H1 (cell line): ENCODE data around the gene PHLDB3. TPM values are rescaled to one million over a fixed set of nuclear protein-coding genes. Genes with fewer than 3 reads are reported as not detected.

ENCODE experiments used
- CTCF ChIA-PET: fragments of 300-600 bp; sonication (Branson Sonifier 250); formaldehyde crosslinking; loops from one replicate; lab custom pipeline; 2021; ENCODE audit not compliant: partially characterized antibody; lab: Charles Lee
- POLR2A ChIA-PET: fragments of 300-600 bp; sonication (Branson Sonifier 250); formaldehyde crosslinking; loops from one replicate; lab custom pipeline; 2021; ENCODE audit warnings: inconsistent platforms; ENCODE audit not compliant: partially characterized antibody; lab: Charles Lee
- DNase-seq, 2 experiments: peaks; one replicate each; pipeline versions ENCODE4 v3.0.0 to v3.0.0-alpha.2; 2010 to 2022; ENCODE audit warnings: low spot score in 2 of 2, low read depth in 1 of 2, mixed read lengths in 1 of 2
- FAIRE-seq: peaks from 2 replicates; lab custom pipeline; 2011; peaks lifted over from hg19 to GRCh38; lab: Jason Lieb, UNC
- H2AFZ ChIP-seq: 2 replicates; pipeline ENCODE4 v1.8.1; 2012; ENCODE audit warnings: low read length, inconsistent platforms
- H2AK5ac ChIP-seq: 2 replicates; pipeline ENCODE4 v1.6.1; 2013; ENCODE audit warnings: low read depth, low read length
- H2BK120ac ChIP-seq: replicated peaks from 2 replicates; pipeline ENCODE3; 2013; ENCODE audit warnings: low read depth, low read length, inconsistent platforms
- H2BK12ac ChIP-seq: 2 replicates; pipeline ENCODE4 v1.6.1; 2013; ENCODE audit warnings: low read depth, low read length
- H2BK15ac ChIP-seq: 2 replicates; pipeline ENCODE4 v1.6.1; 2013; ENCODE audit warnings: low read length
- H2BK20ac ChIP-seq: 2 replicates; pipeline ENCODE4 v1.6.1; 2013; ENCODE audit warnings: low read length
- H2BK5ac ChIP-seq: 2 replicates; pipeline ENCODE4 v1.6.1; 2013; ENCODE audit warnings: low read depth, low read length
- H3K14ac ChIP-seq: 2 replicates; pipeline ENCODE4 v1.6.1; 2013; ENCODE audit warnings: inconsistent platforms; ENCODE audit not compliant: insufficient read length
- H3K18ac ChIP-seq: 2 replicates; pipeline ENCODE4 v1.6.1; 2013; ENCODE audit warnings: low read length; ENCODE audit errors: extremely low read depth
- H3K23ac ChIP-seq: 2 replicates; pipeline ENCODE4 v1.6.1; 2013; ENCODE audit warnings: inconsistent platforms; ENCODE audit not compliant: insufficient read length
- H3K23me2 ChIP-seq: 2 replicates; pipeline ENCODE4 v1.6.1; 2013; ENCODE audit warnings: low read depth, low read length
- H3K27ac ChIP-seq: 2 replicates; pipeline ENCODE4 v1.6.1; 2011; ENCODE audit warnings: low read depth, low read length, inconsistent platforms
- H3K27me3 ChIP-seq, 4 experiments: replicated peaks in 1 of 4; 1 replicate in 1 of 4; 2 replicates in 3 of 4; pipeline versions ENCODE4 v1.6.1 to v1.8.1; 2011 to 2013; ENCODE audit warnings: low read length in 3 of 4, mild to moderate bottlenecking in 3 of 4, inconsistent platforms in 2 of 4, mixed read lengths in 2 of 4, moderate library complexity in 1 of 4; ENCODE audit not compliant: control insufficient read depth in 3 of 4, insufficient read depth in 3 of 4; ENCODE audit errors: extremely low read depth in 1 of 4
- H3K36me3 ChIP-seq, 4 experiments: 2 replicates each; pipeline versions ENCODE4 v1.6.1 to v1.8.1; 2011 to 2013; ENCODE audit warnings: mild to moderate bottlenecking in 4 of 4, low read length in 3 of 4, moderate library complexity in 2 of 4, control low read depth in 1 of 4, inconsistent platforms in 1 of 4; ENCODE audit not compliant: insufficient read depth in 4 of 4, control insufficient read depth in 2 of 4
- H3K4ac ChIP-seq: replicated peaks from 2 replicates; pipeline ENCODE3; 2013; ENCODE audit warnings: low read length, low read depth, mixed read lengths, inconsistent platforms; ENCODE audit not compliant: insufficient read length
- H3K4me1 ChIP-seq, 4 experiments: replicated peaks in 1 of 4; 1 replicate in 1 of 4; 2 replicates in 3 of 4; pipeline versions ENCODE4 v1.6.1 to v1.8.1; 2011 to 2013; ENCODE audit warnings: low read length in 3 of 4, inconsistent platforms in 2 of 4, mixed read lengths in 1 of 4; ENCODE audit not compliant: insufficient read depth in 4 of 4, control insufficient read depth in 3 of 4
- H3K4me2 ChIP-seq, 2 experiments: 2 replicates each; pipeline versions ENCODE4 v1.6.1 to v1.8.1; 2011 to 2013; ENCODE audit warnings: low read depth in 2 of 2, low read length in 2 of 2, control low read depth in 1 of 2, inconsistent platforms in 1 of 2, mild to moderate bottlenecking in 1 of 2; ENCODE audit not compliant: insufficient read depth in 1 of 2
- H3K4me3 ChIP-seq, 4 experiments: fragments of 200-600, 300-600 bp in 1 of 4; sonication (generic), shearing (Covaris generic), sonication (Bioruptor Twin) in 1 of 4; 2 replicates each; pipeline versions ENCODE4 v1.5.1 to v1.8.1; 2011 to 2016; ENCODE audit warnings: low read length in 4 of 4, low read depth in 3 of 4, control low read depth in 2 of 4, inconsistent platforms in 2 of 4, mild to moderate bottlenecking in 2 of 4, mixed read lengths in 1 of 4, moderate library complexity in 1 of 4; ENCODE audit not compliant: insufficient read depth in 2 of 4; ENCODE audit errors: extremely low read depth in 1 of 4
- H3K56ac ChIP-seq: replicated peaks from 2 replicates; pipeline ENCODE3; 2013; ENCODE audit warnings: low read depth, mild to moderate bottlenecking, mixed read lengths, low read length, inconsistent platforms; ENCODE audit not compliant: insufficient read length
- H3K79me1 ChIP-seq: 2 replicates; pipeline ENCODE4 v1.6.1; 2013; ENCODE audit warnings: low read depth, low read length, control low read depth
- H3K79me2 ChIP-seq, 2 experiments: 2 replicates each; pipeline versions ENCODE4 v1.6.1 to v1.8.1; 2012 to 2013; ENCODE audit warnings: low read length in 2 of 2, mild to moderate bottlenecking in 2 of 2, inconsistent platforms in 1 of 2; ENCODE audit not compliant: insufficient read depth in 2 of 2, control insufficient read depth in 1 of 2
- H3K9ac ChIP-seq, 4 experiments: replicated peaks in 1 of 4; 1 replicate in 1 of 4; 2 replicates in 3 of 4; pipeline versions ENCODE4 v1.6.1 to v1.8.1; 2011 to 2013; ENCODE audit warnings: low read depth in 3 of 4, low read length in 3 of 4, control low read depth in 2 of 4, mild to moderate bottlenecking in 2 of 4, moderate library complexity in 2 of 4, inconsistent platforms in 1 of 4; ENCODE audit errors: extremely low read depth in 1 of 4
- H3K9me3 ChIP-seq, 2 experiments: 2 replicates each; pipeline versions ENCODE4 v1.6.1 to v1.8.1; 2012 to 2013; ENCODE audit warnings: mild to moderate bottlenecking in 2 of 2, moderate library complexity in 2 of 2, control low read depth in 1 of 2, inconsistent platforms in 1 of 2, low read depth in 1 of 2, low read length in 1 of 2, mixed read lengths in 1 of 2; ENCODE audit not compliant: insufficient read depth in 2 of 2
- H4K20me1 ChIP-seq, 2 experiments: replicated peaks in 1 of 2; 2 replicates each; pipeline versions ENCODE3 to v1.8.1; 2011 to 2013; ENCODE audit warnings: inconsistent platforms in 2 of 2, low read length in 2 of 2, mild to moderate bottlenecking in 1 of 2; ENCODE audit not compliant: insufficient read depth in 2 of 2, control insufficient read depth in 1 of 2
- H4K5ac ChIP-seq: 2 replicates; pipeline ENCODE4 v1.6.1; 2013; ENCODE audit warnings: low read length, low read depth, mixed read lengths, inconsistent platforms; ENCODE audit not compliant: insufficient read length
- H4K8ac ChIP-seq: 2 replicates; pipeline ENCODE4 v1.8.0; 2013; ENCODE audit warnings: mild to moderate bottlenecking, moderate library complexity, low read length, inconsistent platforms; ENCODE audit not compliant: insufficient read depth; ENCODE audit errors: extremely low read depth
- H4K91ac ChIP-seq: replicated peaks from 2 replicates; pipeline ENCODE3; 2013; ENCODE audit warnings: low read length, mixed read lengths, inconsistent platforms; ENCODE audit not compliant: insufficient read length
- CBX5 ChIP-seq: fragments of 300-800, 300-1000 bp; sonication (generic); IDR thresholded peaks from 2 replicates; pipeline ENCODE4 v1.7.1; 2016; ENCODE audit warnings: antibody characterized with exemption, low read length, low read depth
- FOSL1 ChIP-seq: IDR thresholded peaks from 2 replicates; pipeline ENCODE4 v1.6.1; 2011; ENCODE audit warnings: mild to moderate bottlenecking, low read depth, low read length, moderate library complexity; ENCODE audit not compliant: insufficient read depth
- HDAC6 ChIP-seq: IDR thresholded peaks from one replicate; pipeline ENCODE4 v1.7.1; 2012; ENCODE audit warnings: low read depth, mild to moderate bottlenecking, inconsistent platforms, low read length, moderate library complexity
- KDM4A ChIP-seq: IDR thresholded peaks from one replicate; pipeline ENCODE4 v1.7.1; 2012; ENCODE audit warnings: low read depth, mild to moderate bottlenecking, moderate library complexity, low read length, inconsistent platforms; ENCODE audit not compliant: severe bottlenecking
- KDM5A ChIP-seq: fragments of 200-600 bp; IDR thresholded peaks from 2 replicates; pipeline ENCODE4 v1.7.1; 2012; ENCODE audit warnings: mild to moderate bottlenecking, low read length, inconsistent platforms, mixed read lengths
- RAD21 ChIP-seq, 2 experiments: IDR thresholded peaks in 1 of 2; conservative IDR thresholded peaks in 1 of 2; 2 replicates each; pipeline ENCODE4 v1.6.1; 2011; ENCODE audit warnings: low read depth in 2 of 2, low read length in 2 of 2, improper control_type of control experiment in 1 of 2, inconsistent platforms in 1 of 2, mild to moderate bottlenecking in 1 of 2, moderate library complexity in 1 of 2
- RBBP5 ChIP-seq: IDR thresholded peaks from 2 replicates; pipeline ENCODE4 v1.7.1; 2012; ENCODE audit warnings: low read depth, mild to moderate bottlenecking, inconsistent platforms, low read length, moderate library complexity, borderline replicate concordance
- SRF ChIP-seq: IDR thresholded peaks from 2 replicates; pipeline ENCODE4 v1.6.1; 2011; ENCODE audit warnings: mild to moderate bottlenecking, low read depth, low read length, moderate library complexity
- WGBS, 2 experiments: shearing (Covaris generic) in 1 of 2; methylation state at CpG; one replicate each; pipeline versions ENCODE4 v1.1.6 to v1.1.7; 2013 to 2015; ENCODE audit warnings: low lambda C conversion rate in 2 of 2, mixed read lengths in 2 of 2, inconsistent platforms in 1 of 2, low coverage in 1 of 2, missing lambda C conversion rate in 1 of 2; ENCODE audit not compliant: insufficient replicate concordance in 2 of 2, insufficient coverage in 1 of 2, insufficient read length in 1 of 2; ENCODE audit errors: extremely low coverage in 1 of 2, missing lambda C conversion rate in 1 of 2; 5-methylcytosine and 5-hydroxymethylcytosine counted together
- polyA plus RNA-seq, 7 experiments: library from polyadenylated mRNA; depleted of rRNA in 3 of 7; stranded (reverse) in 5 of 7; unstranded in 2 of 7; fragments of >200 nt in 5 of 7; fragments of 200-250 nt in 2 of 7; gene quantifications; 1 replicate in 5 of 7; 2 replicates in 1 of 7; 4 replicates in 1 of 7; pipeline versions ENCODE4 v1.2.1 to v1.2.3, GENCODE V29; 2011 to 2013; ENCODE audit warnings: missing spikeins in 2 of 7, mixed read lengths in 2 of 7
- total RNA-seq: library from RNA; stranded (reverse); fragmentation: NEBNext Ultra II Directional; extraction: Animal tissue kit (Norgen Biotek cat#: 25700); gene quantifications from 2 replicates; pipeline ENCODE4 v1.2.1, GENCODE V29; 2021
- TF ChIP-seq, protein P1 (sequence below): IDR thresholded peaks from 2 replicates; pipeline ENCODE4 v1.6.1; 2012; ENCODE audit warnings: inconsistent platforms
- TF ChIP-seq, protein P2 (sequence below): IDR thresholded peaks from 2 replicates; pipeline ENCODE4 v1.6.1; 2011; ENCODE audit warnings: low read length, improper control_type of control experiment

The PHLDB3 gene
- total and polyA plus RNA-seq, 2 of the 8 experiments (the other 6 are each of a cell fraction or from before 2014, with no cell fraction given), result 4.0 to 8.5 TPM

DNA sequence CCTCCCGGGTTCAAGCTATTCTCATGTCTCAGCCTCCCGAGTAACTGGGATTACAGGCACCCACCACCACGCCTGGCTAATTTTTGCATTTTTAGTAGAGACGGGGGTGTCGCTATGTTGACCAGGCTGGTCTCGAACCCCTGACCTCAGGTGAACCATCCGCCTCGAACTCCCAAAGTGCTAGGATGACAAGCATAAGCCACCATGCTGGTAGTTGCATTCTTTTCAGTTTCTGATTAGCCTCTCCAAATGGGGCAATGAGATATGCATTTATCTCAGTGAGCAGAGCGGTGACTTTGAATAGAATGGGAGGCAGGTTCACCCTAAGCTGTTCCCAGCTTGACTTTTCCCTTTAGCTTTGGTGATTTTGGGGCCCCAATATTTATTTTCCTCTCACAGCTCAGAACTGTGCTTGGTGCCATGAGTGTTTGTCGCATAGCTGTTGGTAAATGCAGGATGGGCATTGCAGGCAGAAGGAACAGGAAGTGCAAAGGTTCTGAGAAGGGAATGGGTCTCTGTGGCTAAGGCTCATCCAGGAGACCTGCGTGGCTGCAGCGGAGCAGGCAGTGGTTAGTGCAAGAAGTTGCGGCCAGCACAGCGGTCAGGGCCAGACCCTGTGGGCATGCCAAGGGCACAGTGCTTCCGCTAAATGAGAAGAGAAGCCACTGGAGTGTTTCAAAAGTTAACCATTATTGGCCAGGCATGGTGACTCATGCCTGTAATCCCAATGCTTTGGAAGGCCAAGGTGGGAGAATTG is 59.8 kb downstream of the PHLDB3 start:
- no peak for FAIRE-seq
- Histone ChIP-seq H4K91ac (no peak overlapping the region), H3K36me3 (no peaks in the 10 kb centered on the region), H2BK12ac (no peak overlapping the region), H2BK20ac (no peak overlapping the region), H3K27ac (no peak overlapping the region), H3K79me1 (no peaks in the 10 kb centered on the region), H2AFZ (no peak overlapping the region), H3K9me3 (no peaks in the 10 kb centered on the region), H3K18ac (no peak overlapping the region), H3K4ac (no peak overlapping the region), H3K27me3 (no peaks in the 10 kb centered on the region), H3K14ac (no peak overlapping the region), H2AK5ac (no peak overlapping the region), H3K23ac (no peak overlapping the region), H3K9ac (no peak overlapping the region), H3K79me2 (no peaks in the 10 kb centered on the region), H3K4me2 (no peak overlapping the region), H2BK120ac (no peak overlapping the region), H3K56ac (no peak overlapping the region), H4K8ac (no peak overlapping the region), H3K4me3 (no peak overlapping the region), H4K20me1 (no peaks in the 10 kb centered on the region), H3K4me1 (no peaks in the 10 kb centered on the region), H2BK15ac (peak overlapping the region; percentile 16; the same call in 1 of the 2 replicates), H2BK5ac (no peak overlapping the region), H4K5ac (no peak overlapping the region), H3K23me2 (no peaks in the 10 kb centered on the region)
- no peak for DNase-seq
- ChIA-PET POLR2A (interaction anchor here (1.5 to 1.8 kb wide), 2 partner anchors 18 to 87 kb away, joined by 3 to 4 read pairs; no protein-coding TSS in a partner anchor), CTCF (interaction anchor here (0.6 to 6.5 kb wide), 4 partner anchors 12 to 1321 kb away, joined by 3 to 192 read pairs (median 24); partner anchors contain the start of gene ETHE1)
- WGBS, 2 experiments, result 91% methylated on average over 15 of the region's 15 CpGs; no CpG with 5 or more reads in 1 of the 2 experiments
- TF ChIP-seq FOSL1 (no peak), RBBP5 (no peak), CBX5 (no peak), HDAC6 (no peak), KDM5A (no peak), RAD21 (IDR thresholded peaks at IDR 0.05 in 1 of 2, conservative IDR thresholded peaks at IDR 0.05 in 1 of 2; ENCODE audit: low read depth in 2 of 2, low read length in 2 of 2) (no peak), KDM4A (no peak), SRF (no peak)
- TF ChIP-seq, protein P1, sequence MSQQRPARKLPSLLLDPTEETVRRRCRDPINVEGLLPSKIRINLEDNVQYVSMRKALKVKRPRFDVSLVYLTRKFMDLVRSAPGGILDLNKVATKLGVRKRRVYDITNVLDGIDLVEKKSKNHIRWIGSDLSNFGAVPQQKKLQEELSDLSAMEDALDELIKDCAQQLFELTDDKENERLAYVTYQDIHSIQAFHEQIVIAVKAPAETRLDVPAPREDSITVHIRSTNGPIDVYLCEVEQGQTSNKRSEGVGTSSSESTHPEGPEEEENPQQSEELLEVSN, result no peak
- TF ChIP-seq, protein P2, sequence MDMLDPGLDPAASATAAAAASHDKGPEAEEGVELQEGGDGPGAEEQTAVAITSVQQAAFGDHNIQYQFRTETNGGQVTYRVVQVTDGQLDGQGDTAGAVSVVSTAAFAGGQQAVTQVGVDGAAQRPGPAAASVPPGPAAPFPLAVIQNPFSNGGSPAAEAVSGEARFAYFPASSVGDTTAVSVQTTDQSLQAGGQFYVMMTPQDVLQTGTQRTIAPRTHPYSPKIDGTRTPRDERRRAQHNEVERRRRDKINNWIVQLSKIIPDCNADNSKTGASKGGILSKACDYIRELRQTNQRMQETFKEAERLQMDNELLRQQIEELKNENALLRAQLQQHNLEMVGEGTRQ, result no peak
